Neural cell (in vitro differentiated cells): ENCODE results near the gene RGP1. TPM values are rescaled to one million over a fixed set of nuclear protein-coding genes. Genes with fewer than 3 reads are reported as not detected.

Experiments
- H2AFZ ChIP-seq: fragments of 200-600, 300-800 bp; sonication (generic), shearing (Covaris generic); 2 replicates; pipeline ENCODE4 v1.6.0; 2014; ENCODE audit warnings: low read depth, mild to moderate bottlenecking, antibody characterized with exemption, low read length, moderate library complexity
- H3F3A ChIP-seq: fragments of 200-600 bp; shearing (Covaris generic); 2 replicates; pipeline ENCODE4 v1.6.1; 2016; ENCODE audit warnings: mild to moderate bottlenecking, moderate library complexity, mixed read lengths, antibody characterized with exemption, low read length; ENCODE audit not compliant: insufficient read depth, poor library complexity, severe bottlenecking
- H3K27ac ChIP-seq: fragments of 200-600, 300-800 bp; sonication (generic), shearing (Covaris generic); 2 replicates; pipeline ENCODE4 v1.5.1; 2014; ENCODE audit warnings: mild to moderate bottlenecking, low read length, moderate library complexity
- H3K27me3 ChIP-seq: fragments of 300-800, 200-600 bp; sonication (generic), shearing (Covaris generic); 2 replicates; pipeline ENCODE4 v1.6.0; 2014; ENCODE audit warnings: mild to moderate bottlenecking, low read depth, low read length, moderate library complexity; ENCODE audit not compliant: insufficient read depth
- H3K36me3 ChIP-seq: fragments of 300-800, 200-600 bp; sonication (generic), shearing (Covaris generic); 2 replicates; pipeline ENCODE4 v1.5.1; 2014; ENCODE audit warnings: mild to moderate bottlenecking, antibody characterized with exemption, low read length, moderate library complexity; ENCODE audit not compliant: insufficient read depth
- H3K4me2 ChIP-seq: fragments of 300-800, 200-600 bp; sonication (generic), shearing (Covaris generic); 2 replicates; pipeline ENCODE4 v1.6.0; 2014; ENCODE audit warnings: mild to moderate bottlenecking, low read length
- H3K4me3 ChIP-seq: fragments of 300-800, 200-600 bp; sonication (generic), shearing (Covaris generic); 2 replicates; pipeline ENCODE4 v1.5.1; 2014; ENCODE audit warnings: mild to moderate bottlenecking, low read length, moderate library complexity
- H3K79me2 ChIP-seq: fragments of 200-600 bp; shearing (Covaris generic); replicated peaks from 2 replicates; pipeline ENCODE4 v1.6.0; 2014; ENCODE audit warnings: mild to moderate bottlenecking, low read length, moderate library complexity; ENCODE audit not compliant: insufficient read depth
- H3K9ac ChIP-seq: fragments of 300-800, 200-600 bp; sonication (generic), shearing (Covaris generic); 2 replicates; pipeline ENCODE4 v1.6.1; 2016; ENCODE audit warnings: mild to moderate bottlenecking, low read length, mixed read lengths
- H3K9me2 ChIP-seq: fragments of 200-600 bp; shearing (Covaris generic); 2 replicates; pipeline ENCODE4 v1.6.1; 2016; ENCODE audit warnings: mild to moderate bottlenecking, low read length, mixed read lengths; ENCODE audit not compliant: insufficient read depth
- H3K9me3 ChIP-seq: fragments of 200-600, 300-800 bp; sonication (generic), shearing (Covaris generic); 2 replicates; pipeline ENCODE4 v1.6.1; 2016; ENCODE audit warnings: mild to moderate bottlenecking, mixed run types, low read length, moderate library complexity, mixed read lengths
- H4K20me1 ChIP-seq: fragments of 200-600 bp; shearing (Covaris generic); 2 replicates; pipeline ENCODE4 v1.6.1; 2016; ENCODE audit warnings: mild to moderate bottlenecking, mixed run types; ENCODE audit not compliant: insufficient read depth
- EP300 ChIP-seq: fragments of 450-650 bp; conservative IDR thresholded peaks from 2 replicates; pipeline ENCODE4 v1.6.1; 2014; ENCODE audit warnings: antibody characterized with exemption, mild to moderate bottlenecking, moderate library complexity; ENCODE audit not compliant: poor library complexity, severe bottlenecking
- EZH2 ChIP-seq: fragments of 200-600, 300-800 bp; shearing (Covaris generic), sonication (generic); IDR thresholded peaks from 2 replicates; pipeline ENCODE4 v1.6.1; 2014; ENCODE audit warnings: antibody characterized with exemption, low read length, borderline replicate concordance, mild to moderate bottlenecking; ENCODE audit not compliant: insufficient read depth, poor library complexity, severe bottlenecking
- MXI1 ChIP-seq: fragments of 450-650 bp; conservative IDR thresholded peaks from 2 replicates; pipeline ENCODE4 v1.6.1; 2014; ENCODE audit warnings: antibody characterized with exemption, mild to moderate bottlenecking; ENCODE audit not compliant: poor library complexity, severe bottlenecking
- POLR2AphosphoS5 ChIP-seq: IDR thresholded peaks from 2 replicates; pipeline ENCODE4 v1.6.1; 2012
- RAD21 ChIP-seq: fragments of 450-650 bp; conservative IDR thresholded peaks from 2 replicates; pipeline ENCODE4 v1.6.1; 2014; ENCODE audit warnings: antibody characterized with exemption, mild to moderate bottlenecking, moderate library complexity
- REST ChIP-seq: IDR thresholded peaks from 2 replicates; pipeline ENCODE4 v1.6.1; 2012; ENCODE audit warnings: borderline replicate concordance
- SMC3 ChIP-seq: fragments of 450-650 bp; conservative IDR thresholded peaks from 2 replicates; pipeline ENCODE4 v1.6.1; 2014; ENCODE audit warnings: antibody characterized with exemption, mild to moderate bottlenecking, moderate library complexity; ENCODE audit not compliant: poor library complexity
- TAF1 ChIP-seq: IDR thresholded peaks from 2 replicates; pipeline ENCODE4 v1.6.1; 2012; ENCODE audit warnings: low read depth
- polyA plus RNA-seq: library from polyadenylated mRNA; depleted of rRNA; stranded (reverse); fragments of >200 nt; gene quantifications from 2 replicates; pipeline ENCODE4 v1.2.3, GENCODE V29; 2014
- TF ChIP-seq, protein P1 (sequence below): fragments of 450-650 bp; IDR thresholded peaks from 2 replicates; pipeline ENCODE4 v1.5.1; 2014; ENCODE audit warnings: antibody characterized with exemption, mild to moderate bottlenecking, moderate library complexity; ENCODE audit not compliant: poor library complexity, severe bottlenecking

Gene RGP1
- polyA plus RNA-seq, 1 donor from 2014 or later, result 8.1 TPM

DNA sequence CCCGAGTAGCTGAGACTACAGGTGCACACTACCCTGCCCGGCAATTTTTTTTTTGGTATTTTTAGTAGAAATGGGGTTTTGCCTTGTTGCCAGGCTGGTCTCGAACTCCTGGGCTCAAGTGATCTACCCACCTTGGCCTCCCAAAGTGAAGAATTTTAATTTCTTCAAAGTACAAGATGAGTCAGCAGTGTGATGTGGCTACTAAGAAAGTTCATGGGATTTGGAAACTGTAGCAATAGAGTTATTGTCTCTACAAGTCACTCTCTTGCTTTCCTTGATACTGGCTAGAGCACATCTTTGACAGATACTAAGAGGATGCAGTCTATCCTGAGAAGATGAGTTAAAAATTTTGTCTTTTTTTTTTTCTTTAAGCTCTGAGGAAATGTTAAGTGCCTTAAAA lies 15.0 kb upstream of the RGP1 start:
- Histone ChIP-seq H3K4me2 (no peak overlapping the region), H3K9me2 (no peaks in the 10 kb centered on the region), H2AFZ (no peak overlapping the region), H4K20me1 (no peaks in the 10 kb centered on the region), H3F3A (no peaks in the 10 kb centered on the region), H3K9me3 (no peaks in the 10 kb centered on the region), H3K9ac (no peak overlapping the region), H3K27ac (no peak overlapping the region), H3K79me2 (peaks cover 26% of the 10 kb centered on the region), H3K27me3 (no peaks in the 10 kb centered on the region), H3K4me3 (peak overlapping the region; percentile 81), H3K36me3 (no peaks in the 10 kb centered on the region)
- TF ChIP-seq POLR2AphosphoS5 (no peak), RAD21 (no peak), REST (no peak), MXI1 (no peak), EP300 (no peak), SMC3 (no peak), EZH2 (no peak), TAF1 (no peak)
- TF ChIP-seq, protein P1, sequence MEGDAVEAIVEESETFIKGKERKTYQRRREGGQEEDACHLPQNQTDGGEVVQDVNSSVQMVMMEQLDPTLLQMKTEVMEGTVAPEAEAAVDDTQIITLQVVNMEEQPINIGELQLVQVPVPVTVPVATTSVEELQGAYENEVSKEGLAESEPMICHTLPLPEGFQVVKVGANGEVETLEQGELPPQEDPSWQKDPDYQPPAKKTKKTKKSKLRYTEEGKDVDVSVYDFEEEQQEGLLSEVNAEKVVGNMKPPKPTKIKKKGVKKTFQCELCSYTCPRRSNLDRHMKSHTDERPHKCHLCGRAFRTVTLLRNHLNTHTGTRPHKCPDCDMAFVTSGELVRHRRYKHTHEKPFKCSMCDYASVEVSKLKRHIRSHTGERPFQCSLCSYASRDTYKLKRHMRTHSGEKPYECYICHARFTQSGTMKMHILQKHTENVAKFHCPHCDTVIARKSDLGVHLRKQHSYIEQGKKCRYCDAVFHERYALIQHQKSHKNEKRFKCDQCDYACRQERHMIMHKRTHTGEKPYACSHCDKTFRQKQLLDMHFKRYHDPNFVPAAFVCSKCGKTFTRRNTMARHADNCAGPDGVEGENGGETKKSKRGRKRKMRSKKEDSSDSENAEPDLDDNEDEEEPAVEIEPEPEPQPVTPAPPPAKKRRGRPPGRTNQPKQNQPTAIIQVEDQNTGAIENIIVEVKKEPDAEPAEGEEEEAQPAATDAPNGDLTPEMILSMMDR, result no peak

GRCh38 chr9:35736201-35736633 lies 12.9 kb upstream of the RGP1 start:
- H3K9me3 ChIP-seq, result no peaks in the 10 kb centered on the region
- no peaks in the 10 kb centered on the region for H3K27me3 ChIP-seq
- H3K27ac ChIP-seq, result no peak overlapping the region
- peaks cover 5% of the 10 kb centered on the region for H3K79me2 ChIP-seq
- no peak overlapping the region for H3K4me2 ChIP-seq
- H3K4me3 ChIP-seq, result no peak overlapping the region
- TF ChIP-seq RAD21 (peak; percentile 68), EP300 (no peak), SMC3 (peak; percentile 74)
- TF ChIP-seq, protein P1, result peak; percentile 79
- H3K9me2 ChIP-seq, result no peaks in the 10 kb centered on the region
- H4K20me1 ChIP-seq, result no peaks in the 10 kb centered on the region
- H2AFZ ChIP-seq, result no peak overlapping the region
- H3K9ac ChIP-seq, result no peak overlapping the region
- H3F3A ChIP-seq, result no peaks in the 10 kb centered on the region
- H3K36me3 ChIP-seq, result no peaks in the 10 kb centered on the region
